B cell (primary cell): ENCODE measurements around the gene THSD4. TPM values are rescaled to one million over a fixed set of nuclear protein-coding genes. Genes with fewer than 3 reads are reported as not detected.

Experiments
- ATAC-seq: fragments of 200-7000 bp; cut with Tn5 transposase; one replicate; pipeline ENCODE4 v1.10.0; 2021; ENCODE audit warnings: low read depth, mild to moderate bottlenecking, moderate number of reproducible peaks, moderate library complexity
- CTCF ChIA-PET: fragments of 350-600 bp; sonication (Branson Sonifier 250); formaldehyde crosslinking; loops from one replicate; lab custom pipeline; 2021; ENCODE audit warnings: antibody characterized with exemption, inconsistent platforms; lab: Charles Lee
- POLR2A ChIA-PET: fragments of 350-600 bp; sonication (Branson Sonifier 250); formaldehyde crosslinking; loops from one replicate; lab custom pipeline; 2021; ENCODE audit warnings: antibody characterized with exemption; lab: Charles Lee
- DNase-seq: peaks from one replicate; pipeline ENCODE4 v3.0.0; 2013
- H2AFZ ChIP-seq: 2 replicates; pipeline ENCODE4 v1.6.1; 2012; ENCODE audit warnings: mild to moderate bottlenecking, low read depth, low read length; ENCODE audit not compliant: insufficient read depth, poor library complexity, severe bottlenecking
- H3K27ac ChIP-seq, 2 donors: 1 replicate in 1 of 2; 2 replicates in 1 of 2; pipeline ENCODE4 v1.5.1; 2012 to 2013; ENCODE audit warnings: low read length in 2 of 2, mild to moderate bottlenecking in 2 of 2, moderate library complexity in 1 of 2
- H3K27me3 ChIP-seq, 4 experiments: fragments of 200-600 bp in 1 of 4; sonication (generic) in 1 of 4; replicated peaks in 1 of 4; 1 replicate in 2 of 4; 2 replicates in 2 of 4; pipeline versions ENCODE4 v1.6.1 to v1.7.0; 2013 to 2016; ENCODE audit warnings: low read length in 3 of 4, mild to moderate bottlenecking in 2 of 4, mixed read lengths in 1 of 4, moderate library complexity in 1 of 4; ENCODE audit not compliant: insufficient read depth in 4 of 4, control insufficient read depth in 3 of 4; ENCODE audit errors: control extremely low read depth in 1 of 4
- H3K36me3 ChIP-seq, 2 experiments: replicated peaks in 1 of 2; 1 replicate in 1 of 2; 2 replicates in 1 of 2; pipeline versions ENCODE4 v1.6.1 to v1.7.1; 2013; ENCODE audit warnings: low read length in 1 of 2; ENCODE audit not compliant: insufficient read depth in 2 of 2, control insufficient read depth in 1 of 2; ENCODE audit errors: control extremely low read depth in 1 of 2, extremely low read depth in 1 of 2
- H3K4me1 ChIP-seq, 2 donors: fragments of 200-600 bp in 1 of 2; sonication (generic) in 1 of 2; 1 replicate in 1 of 2; 2 replicates in 1 of 2; pipeline versions ENCODE4 v1.5.1 to v1.6.1; 2013 to 2017; ENCODE audit warnings: low read length in 2 of 2; ENCODE audit not compliant: control insufficient read depth in 2 of 2, insufficient read depth in 2 of 2
- H3K4me2 ChIP-seq: replicated peaks from 2 replicates; pipeline ENCODE3; 2012; ENCODE audit warnings: mild to moderate bottlenecking, low read depth, low read length; ENCODE audit not compliant: poor library complexity, severe bottlenecking
- H3K4me3 ChIP-seq, 5 experiments: fragments of 200-600 bp in 1 of 5; sonication (generic) in 1 of 5; 1 replicate in 3 of 5; 2 replicates in 2 of 5; pipeline versions ENCODE4 v1.5.1 to v1.7.0; 2011 to 2016; ENCODE audit warnings: low read length in 4 of 5, mild to moderate bottlenecking in 4 of 5, low read depth in 2 of 5, control low read depth in 1 of 5, moderate library complexity in 1 of 5; ENCODE audit not compliant: insufficient read depth in 1 of 5; ENCODE audit errors: control extremely low read depth in 1 of 5, extremely low read depth in 1 of 5
- H3K79me2 ChIP-seq: fragments of 200-600 bp; sonication (generic); one replicate; pipeline ENCODE4 v1.6.0; 2016; ENCODE audit warnings: low read length; ENCODE audit not compliant: control insufficient read depth, insufficient read depth
- H3K9ac ChIP-seq: fragments of 200-600 bp; sonication (generic); 2 replicates; pipeline ENCODE4 v1.6.1; 2017; ENCODE audit warnings: mild to moderate bottlenecking, low read length, moderate library complexity
- H3K9me3 ChIP-seq, 3 donors: one replicate each; pipeline versions ENCODE4 v1.6.1 to v1.7.1; 2013; ENCODE audit warnings: low read length in 2 of 3; ENCODE audit not compliant: control insufficient read depth in 2 of 3, insufficient read depth in 1 of 3; ENCODE audit errors: control extremely low read depth in 1 of 3
- H4K20me1 ChIP-seq: 2 replicates; pipeline ENCODE4 v1.6.0; 2012; ENCODE audit warnings: mild to moderate bottlenecking, low read length; ENCODE audit not compliant: insufficient read depth, control insufficient read depth, poor library complexity, severe bottlenecking
- H3K27ac Mint-ChIP-seq: one replicate; pipeline ENCODE4 v1.8.0; 2021; ENCODE audit warnings: mixed read lengths
- H3K27me3 Mint-ChIP-seq: one replicate; pipeline ENCODE4 v1.8.0; 2021; ENCODE audit warnings: mixed read lengths
- H3K4me1 Mint-ChIP-seq: one replicate; pipeline ENCODE4 v1.8.0; 2021; ENCODE audit warnings: mixed read lengths
- H3K4me3 Mint-ChIP-seq: one replicate; pipeline ENCODE4 v1.8.0; 2021; ENCODE audit warnings: mixed read lengths
- H3K9me3 Mint-ChIP-seq: one replicate; pipeline ENCODE4 v1.8.0; 2022; ENCODE audit warnings: mixed read lengths; ENCODE audit not compliant: insufficient read depth
- EZH2 ChIP-seq: IDR thresholded peaks from 2 replicates; pipeline ENCODE4 v1.6.1; 2012; ENCODE audit warnings: borderline replicate concordance, low read depth, mild to moderate bottlenecking, moderate library complexity, low read length; ENCODE audit not compliant: insufficient read depth, poor library complexity, severe bottlenecking
- WGBS: methylation state at CpG from one replicate; pipeline ENCODE4 v1.1.5; 2013; ENCODE audit warnings: missing lambda C conversion rate; ENCODE audit not compliant: insufficient coverage; 5-methylcytosine and 5-hydroxymethylcytosine counted together
- intact Hi-C: fragments of 100-400 bp; cut with micrococcal nuclease; formaldehyde crosslinking; loops from one replicate; pipeline ENCODE4 v1.10.0; 2022
- polyA plus RNA-seq: library from polyadenylated mRNA; depleted of rRNA; stranded (reverse); fragments of >200 nt; gene quantifications from 2 replicates; pipeline ENCODE4 v1.2.3, GENCODE V29; 2012
- total RNA-seq, 2 donors: library from RNA; stranded (reverse); fragments of 120-200 nt in 1 of 2; gene quantifications; 1 replicate in 1 of 2; 2 replicates in 1 of 2; pipeline versions ENCODE4 v1.2.3 to v1.2.4, GENCODE V29; 2013 to 2022
- TF ChIP-seq, protein P1 (sequence below): fragments of 200-600 bp; IDR thresholded peaks from one replicate; pipeline ENCODE4 v1.8.0; 2022; ENCODE audit warnings: antibody characterized with exemption, mild to moderate bottlenecking

THSD4 gene
- total and polyA plus RNA-seq, 2 donors (not counting 1 experiment from before 2014, with no cell fraction given) = not detected

DNA sequence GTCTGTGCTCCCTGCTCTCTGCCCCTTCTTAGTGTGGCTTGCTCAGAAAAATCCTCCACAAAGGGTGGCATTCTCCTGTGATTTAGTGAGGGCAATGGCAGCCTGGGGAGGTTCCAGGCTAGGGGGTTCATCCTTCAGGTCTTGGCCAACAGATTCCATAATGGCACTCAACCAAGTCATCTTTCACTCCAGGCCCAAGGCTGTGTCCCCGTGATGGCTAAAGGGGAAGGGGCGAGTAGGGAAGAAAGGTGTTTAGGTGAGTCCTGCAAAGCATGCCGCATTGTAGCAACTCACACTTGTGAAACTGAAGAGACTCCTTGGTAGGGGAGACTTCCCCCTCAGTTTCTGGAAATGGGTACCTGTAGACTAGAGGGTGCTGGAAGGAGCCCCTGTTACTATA, 105.6 kb downstream of the THSD4 start:
- intact Hi-C loops = no loop called here
- H3K4me3 ChIP-seq = no peak overlapping the region
- POLR2A ChIA-PET = no interaction called here
- peaks cover 0 to 2% (median 0%) of the 10 kb centered on the region in 4 experiments for H3K27me3 ChIP-seq
- Mint-ChIP-seq H3K4me1 (no peaks in the 10 kb centered on the region), H3K27me3 (peaks cover 10% of the 10 kb centered on the region), H3K9me3 (no peaks in the 10 kb centered on the region), H3K4me3 (no peak overlapping the region), H3K27ac (no peak overlapping the region)
- H3K4me1 ChIP-seq = no peaks in the 10 kb centered on the region
- no peak overlapping the region for H3K9ac ChIP-seq
- no peak for ATAC-seq
- H3K27ac ChIP-seq = no peak overlapping the region
- no peak for TF ChIP-seq EZH2
- DNase-seq = no peak
- no peaks in the 10 kb centered on the region for H4K20me1 ChIP-seq
- H3K79me2 ChIP-seq = no peaks in the 10 kb centered on the region
- CTCF ChIA-PET = interaction anchor here (1.0 kb wide), 1 partner anchor 11 kb away, joined by 3 read pairs; no protein-coding TSS in a partner anchor
- WGBS = no CpG with 5 or more reads among the region's 3 CpGs
- peaks cover 0 to 3% (median 0%) of the 10 kb centered on the region in 3 donors for H3K9me3 ChIP-seq
- no peaks in the 10 kb centered on the region for H3K36me3 ChIP-seq
- H3K4me2 ChIP-seq = no peak overlapping the region
- H2AFZ ChIP-seq = no peak overlapping the region

DNA sequence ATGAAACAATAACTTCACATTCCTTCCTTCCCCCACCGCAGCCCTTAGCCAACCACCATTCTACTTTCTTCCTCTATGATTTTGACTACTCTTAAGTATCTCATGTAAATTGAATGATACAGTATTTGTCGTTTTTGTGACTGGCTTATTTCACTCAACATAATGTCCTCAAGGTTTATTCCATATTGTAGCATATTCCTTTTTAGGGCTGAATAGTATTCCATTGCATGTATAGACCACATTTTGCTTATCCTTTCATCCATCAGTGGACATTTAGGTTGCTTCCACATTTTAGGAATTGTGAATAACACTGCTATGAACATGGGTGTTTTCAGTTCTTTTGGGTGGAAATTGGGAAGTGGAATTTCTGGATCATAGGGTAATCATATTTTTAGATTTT, 106.1 kb downstream of the THSD4 start:
- Histone ChIP-seq H3K36me3 (no peaks in the 10 kb centered on the region), H2AFZ (no peak overlapping the region), H3K4me2 (no peak overlapping the region), H3K9me3 (peaks cover 0 to 3% (median 0%) of the 10 kb centered on the region in 3 donors), H3K4me3 (no peak overlapping the region), H3K4me1 (no peaks in the 10 kb centered on the region), H4K20me1 (no peaks in the 10 kb centered on the region), H3K79me2 (no peaks in the 10 kb centered on the region), H3K27ac (no peak overlapping the region), H3K9ac (no peak overlapping the region), H3K27me3 (peaks cover 0 to 2% (median 0%) of the 10 kb centered on the region in 4 experiments)
- no peak overlapping the region for H3K4me3 Mint-ChIP-seq
- ATAC-seq (no peak), DNase-seq (no peak)
- ChIA-PET CTCF (no interaction called here), POLR2A (no interaction called here)
- WGBS = no CpG with 5 or more reads among the region's 2 CpGs
- H3K4me1 Mint-ChIP-seq = no peaks in the 10 kb centered on the region
- TF ChIP-seq, protein P1, sequence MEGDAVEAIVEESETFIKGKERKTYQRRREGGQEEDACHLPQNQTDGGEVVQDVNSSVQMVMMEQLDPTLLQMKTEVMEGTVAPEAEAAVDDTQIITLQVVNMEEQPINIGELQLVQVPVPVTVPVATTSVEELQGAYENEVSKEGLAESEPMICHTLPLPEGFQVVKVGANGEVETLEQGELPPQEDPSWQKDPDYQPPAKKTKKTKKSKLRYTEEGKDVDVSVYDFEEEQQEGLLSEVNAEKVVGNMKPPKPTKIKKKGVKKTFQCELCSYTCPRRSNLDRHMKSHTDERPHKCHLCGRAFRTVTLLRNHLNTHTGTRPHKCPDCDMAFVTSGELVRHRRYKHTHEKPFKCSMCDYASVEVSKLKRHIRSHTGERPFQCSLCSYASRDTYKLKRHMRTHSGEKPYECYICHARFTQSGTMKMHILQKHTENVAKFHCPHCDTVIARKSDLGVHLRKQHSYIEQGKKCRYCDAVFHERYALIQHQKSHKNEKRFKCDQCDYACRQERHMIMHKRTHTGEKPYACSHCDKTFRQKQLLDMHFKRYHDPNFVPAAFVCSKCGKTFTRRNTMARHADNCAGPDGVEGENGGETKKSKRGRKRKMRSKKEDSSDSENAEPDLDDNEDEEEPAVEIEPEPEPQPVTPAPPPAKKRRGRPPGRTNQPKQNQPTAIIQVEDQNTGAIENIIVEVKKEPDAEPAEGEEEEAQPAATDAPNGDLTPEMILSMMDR = no peak
- no peak for TF ChIP-seq EZH2
- H3K27me3 Mint-ChIP-seq = peaks cover 10% of the 10 kb centered on the region
- no peaks in the 10 kb centered on the region for H3K9me3 Mint-ChIP-seq
- intact Hi-C loops = no loop called here
- no peak overlapping the region for H3K27ac Mint-ChIP-seq
